IPS-15b (cell line): ENCODE measurements around the gene TBC1D12.
"Not testable (repeated sequence)": the region's sequence is repeated elsewhere in the genome, so short reads cannot be mapped to it uniquely, and the experiment has no call there.

Experiments
- H3K27me3 ChIP-seq: one replicate; pipeline ENCODE4 v1.6.1; 2013; ENCODE audit warnings: low read length; ENCODE audit not compliant: control insufficient read depth, insufficient read depth
- H3K36me3 ChIP-seq: one replicate; pipeline ENCODE4 v1.6.1; 2013; ENCODE audit warnings: low read length; ENCODE audit not compliant: control insufficient read depth, insufficient read depth
- H3K4me1 ChIP-seq: one replicate; pipeline ENCODE4 v1.6.1; 2013; ENCODE audit warnings: mild to moderate bottlenecking, low read length; ENCODE audit not compliant: control insufficient read depth, insufficient read depth
- H3K4me3 ChIP-seq: one replicate; pipeline ENCODE4 v1.5.1; 2013; ENCODE audit warnings: low read depth, low read length
- H3K9ac ChIP-seq: one replicate; pipeline ENCODE4 v1.6.1; 2013; ENCODE audit warnings: low read depth, mild to moderate bottlenecking, low read length
- H3K9me3 ChIP-seq: one replicate; pipeline ENCODE4 v1.6.1; 2013; ENCODE audit warnings: mild to moderate bottlenecking, low read length; ENCODE audit not compliant: control insufficient read depth, insufficient read depth

The TBC1D12 gene

GRCh38 chr10:94496646-94497045 is 94.3 kb downstream of the TBC1D12 start:
- Histone ChIP-seq H3K9ac (no peak overlapping the region), H3K4me3 (no peak overlapping the region), H3K36me3 (no peaks in the 10 kb centered on the region), H3K9me3 (no peaks in the 10 kb centered on the region), H3K4me1 (no peaks in the 10 kb centered on the region), H3K27me3 (no peaks in the 10 kb centered on the region)

GRCh38 chr10:94500063-94500462 is 97.7 kb downstream of the TBC1D12 start:
- H3K9ac ChIP-seq = no peak overlapping the region
- no peaks in the 10 kb centered on the region for H3K27me3 ChIP-seq
- no peak overlapping the region for H3K4me3 ChIP-seq
- no peaks in the 10 kb centered on the region for H3K36me3 ChIP-seq
- H3K4me1 ChIP-seq = no peaks in the 10 kb centered on the region
- H3K9me3 ChIP-seq = no peaks in the 10 kb centered on the region

- no peak overlapping the region for H3K9ac ChIP-seq
- H3K4me1 ChIP-seq = peaks cover 3% of the 10 kb centered on the region
These were observed 119.2 kb downstream of the TBC1D12 start for GRCh38 chr10:94521276-94522250.

GRCh38 chr10:94524146-94524545 is 121.8 kb downstream of the TBC1D12 start:
- Histone ChIP-seq H3K4me1 (peaks cover 3% of the 10 kb centered on the region), H3K9me3 (no peaks in the 10 kb centered on the region), H3K4me3 (no peak overlapping the region), H3K36me3 (no peaks in the 10 kb centered on the region), H3K9ac (no peak overlapping the region), H3K27me3 (no peaks in the 10 kb centered on the region)

More at GRCh38 chr10:94521276-94522250, 119.2 kb downstream of the TBC1D12 start:
- no peaks in the 10 kb centered on the region for H3K9me3 ChIP-seq
- no peak overlapping the region for H3K4me3 ChIP-seq
- H3K27me3 ChIP-seq = no peaks in the 10 kb centered on the region
- no peaks in the 10 kb centered on the region for H3K36me3 ChIP-seq

GRCh38 chr10:94524711-94525110 is 122.4 kb downstream of the TBC1D12 start:
- Histone ChIP-seq H3K4me3 (no peak overlapping the region), H3K27me3 (no peaks in the 10 kb centered on the region), H3K4me1 (peaks cover 3% of the 10 kb centered on the region), H3K36me3 (no peaks in the 10 kb centered on the region), H3K9me3 (no peaks in the 10 kb centered on the region), H3K9ac (no peak overlapping the region)

GRCh38 chr10:94531550-94531949 is 129.2 kb downstream of the TBC1D12 start:
- H3K27me3 ChIP-seq, H3K4me3 ChIP-seq, H3K36me3 ChIP-seq, H3K4me1 ChIP-seq, H3K9me3 ChIP-seq, H3K9ac ChIP-seq: not testable (repeated sequence)

GRCh38 chr10:94533027-94533426 is 130.7 kb downstream of the TBC1D12 start:
- Histone ChIP-seq H3K4me1 (no peaks in the 10 kb centered on the region), H3K27me3 (no peaks in the 10 kb centered on the region), H3K4me3 (no peak overlapping the region), H3K9me3 (no peaks in the 10 kb centered on the region), H3K9ac (no peak overlapping the region), H3K36me3 (no peaks in the 10 kb centered on the region)

- H3K36me3 ChIP-seq, H3K9ac ChIP-seq, H3K27me3 ChIP-seq, H3K4me3 ChIP-seq, H3K4me1 ChIP-seq, H3K9me3 ChIP-seq: not testable (repeated sequence)
These were observed 139.9 kb downstream of the TBC1D12 start for GRCh38 chr10:94542282-94542681.

- H3K4me1 ChIP-seq = peaks cover 4% of the 10 kb centered on the region
- H3K9ac ChIP-seq = peak within 1 kb of the TSS; percentile 91
- peak within 1 kb of the TSS; percentile 78 for H3K4me3 ChIP-seq
- no peaks in the 10 kb centered on the region for H3K27me3 ChIP-seq
- no peaks in the 10 kb centered on the region for H3K36me3 ChIP-seq
- H3K9me3 ChIP-seq = no peaks in the 10 kb centered on the region
These were observed 143.2 kb downstream of the TBC1D12 start, which contains the start of gene HELLS for GRCh38 chr10:94545391-94546048. TSS of gene HELLS (plus strand) at chr10:94545788. CDS start at chr10:94545922, 134 bp downstream.

GRCh38 chr10:94546049-94546900 is 143.9 kb downstream of the TBC1D12 start:
- H3K9ac ChIP-seq = peak overlapping the region; percentile 82
- no peaks in the 10 kb centered on the region for H3K36me3 ChIP-seq
- H3K9me3 ChIP-seq = no peaks in the 10 kb centered on the region
- peak overlapping the region; percentile 78 for H3K4me3 ChIP-seq
- H3K4me1 ChIP-seq = peaks cover 4% of the 10 kb centered on the region
- H3K27me3 ChIP-seq = no peaks in the 10 kb centered on the region

GRCh38 chr10:94546901-94547185 is 144.5 kb downstream of the TBC1D12 start:
- no peaks in the 10 kb centered on the region for H3K9me3 ChIP-seq
- no peaks in the 10 kb centered on the region for H3K27me3 ChIP-seq
- H3K4me3 ChIP-seq = peak overlapping the region; percentile 78
- peaks cover 4% of the 10 kb centered on the region for H3K4me1 ChIP-seq
- no peaks in the 10 kb centered on the region for H3K36me3 ChIP-seq
- peak overlapping the region; percentile 82 for H3K9ac ChIP-seq
